SU-DHL-6 (cell line): ENCODE measurements around the gene PLCD1.

ENCODE experiments used
- H2AFZ ChIP-seq: fragments of 200-600 bp; sonication (generic); 2 replicates; pipeline ENCODE4 v1.6.1; 2014; ENCODE audit warnings: low read depth, mild to moderate bottlenecking, moderate library complexity, mixed read lengths, antibody characterized with exemption, low read length; ENCODE audit not compliant: severe bottlenecking
- H3F3A ChIP-seq: fragments of 200-600 bp; shearing (Covaris generic); 2 replicates; pipeline ENCODE4 v1.6.0; 2016; ENCODE audit warnings: antibody characterized with exemption, mild to moderate bottlenecking; ENCODE audit not compliant: insufficient read depth
- H3K27ac ChIP-seq: fragments of 200-600 bp; sonication (generic); 2 replicates; pipeline ENCODE4 v1.5.1; 2016; ENCODE audit warnings: low read depth, mild to moderate bottlenecking, low read length, moderate library complexity, mixed read lengths
- H3K27me3 ChIP-seq: fragments of 200-600 bp; sonication (generic), shearing (Covaris generic); 2 replicates; pipeline ENCODE4 v1.6.0; 2014; ENCODE audit warnings: mild to moderate bottlenecking, low read length
- H3K36me3 ChIP-seq: fragments of 200-600 bp; sonication (generic); 2 replicates; pipeline ENCODE4 v1.6.1; 2014; ENCODE audit warnings: mild to moderate bottlenecking, low read length, mixed read lengths
- H3K4me2 ChIP-seq: fragments of 300-600, 200-600 bp; shearing (Covaris generic), sonication (generic); 2 replicates; pipeline ENCODE4 v1.6.0; 2014; ENCODE audit warnings: low read length, low read depth, mild to moderate bottlenecking; ENCODE audit not compliant: poor library complexity, severe bottlenecking
- H3K4me3 ChIP-seq: fragments of 200-600 bp; sonication (generic); 2 replicates; pipeline ENCODE4 v1.5.1; 2014; ENCODE audit warnings: antibody characterized with exemption, low read length, mild to moderate bottlenecking, mixed read lengths; ENCODE audit not compliant: insufficient read depth, poor library complexity, severe bottlenecking
- H3K79me2 ChIP-seq: fragments of 200-600 bp; sonication (generic); 2 replicates; pipeline ENCODE4 v1.6.1; 2014; ENCODE audit warnings: mild to moderate bottlenecking, low read length, moderate library complexity; ENCODE audit not compliant: insufficient read depth
- H3K9ac ChIP-seq: fragments of 200-600 bp; sonication (generic); 2 replicates; pipeline ENCODE4 v1.7.0; 2014; ENCODE audit warnings: mild to moderate bottlenecking, low read length
- H3K9me2 ChIP-seq: fragments of 200-600 bp; sonication (generic); replicated peaks from 2 replicates; pipeline ENCODE4 v1.6.1; 2014; ENCODE audit warnings: low read length; ENCODE audit not compliant: insufficient read depth
- H3K9me3 ChIP-seq: fragments of 200-600 bp; sonication (generic); 2 replicates; pipeline ENCODE4 v1.6.1; 2014; ENCODE audit warnings: low read length, mixed read lengths; ENCODE audit not compliant: insufficient read depth
- H4K20me1 ChIP-seq: fragments of 200-600 bp; sonication (generic); 2 replicates; pipeline ENCODE4 v1.6.1; 2014; ENCODE audit warnings: low read depth, mild to moderate bottlenecking, antibody characterized with exemption, low read length, moderate library complexity, mixed read lengths
- CTCF ChIP-seq: fragments of 200-600 bp; sonication (generic); IDR thresholded peaks from one replicate; pipeline ENCODE4 v1.5.1; 2017; ENCODE audit warnings: antibody characterized with exemption, mild to moderate bottlenecking, low read length, moderate library complexity; ENCODE audit not compliant: insufficient read depth, poor library complexity, severe bottlenecking
- EZH2phosphoT487 ChIP-seq: fragments of 200-600 bp; sonication (generic), shearing (Covaris generic); conservative IDR thresholded peaks from 2 replicates; pipeline ENCODE4 v1.6.1; 2018; ENCODE audit warnings: mild to moderate bottlenecking, antibody characterized with exemption, low read length, moderate library complexity, mixed read lengths

The PLCD1 gene

GRCh38 chr3:37964716-37965115 lies 64.7 kb downstream of the PLCD1 start:
- no peak overlapping the region for H3K9ac ChIP-seq
- no peaks in the 10 kb centered on the region for H3K79me2 ChIP-seq
- TF ChIP-seq CTCF (no peak), EZH2phosphoT487 (no peak)
- no peak overlapping the region for H2AFZ ChIP-seq
- no peaks in the 10 kb centered on the region for H4K20me1 ChIP-seq
- no peak overlapping the region for H3K4me2 ChIP-seq
- no peaks in the 10 kb centered on the region for H3K9me2 ChIP-seq
- no peaks in the 10 kb centered on the region for H3F3A ChIP-seq
- no peak overlapping the region for H3K27ac ChIP-seq
- no peaks in the 10 kb centered on the region for H3K9me3 ChIP-seq
- H3K4me3 ChIP-seq: no peak overlapping the region
- no peaks in the 10 kb centered on the region for H3K27me3 ChIP-seq
- no peaks in the 10 kb centered on the region for H3K36me3 ChIP-seq

- Histone ChIP-seq H3K27me3 (no peaks in the 10 kb centered on the region), H3K9me3 (no peaks in the 10 kb centered on the region), H4K20me1 (no peaks in the 10 kb centered on the region), H3F3A (no peaks in the 10 kb centered on the region), H3K79me2 (no peaks in the 10 kb centered on the region), H3K9me2 (no peaks in the 10 kb centered on the region), H3K9ac (no peak overlapping the region), H3K27ac (no peak overlapping the region), H3K36me3 (no peaks in the 10 kb centered on the region), H2AFZ (no peak overlapping the region), H3K4me2 (no peak overlapping the region), H3K4me3 (no peak overlapping the region)
- no peak for TF ChIP-seq CTCF
- TF ChIP-seq EZH2phosphoT487: no peak
These were observed 65.3 kb downstream of the PLCD1 start for GRCh38 chr3:37964146-37964545.

GRCh38 chr3:37963635-37964034 lies 65.8 kb downstream of the PLCD1 start:
- TF ChIP-seq CTCF (no peak), EZH2phosphoT487 (no peak)
- H3K9me2 ChIP-seq: no peaks in the 10 kb centered on the region
- no peak overlapping the region for H3K27ac ChIP-seq
- H4K20me1 ChIP-seq: no peaks in the 10 kb centered on the region
- no peaks in the 10 kb centered on the region for H3K36me3 ChIP-seq
- H2AFZ ChIP-seq: no peak overlapping the region
- H3K27me3 ChIP-seq: no peaks in the 10 kb centered on the region
- no peak overlapping the region for H3K4me2 ChIP-seq
- H3K9me3 ChIP-seq: no peaks in the 10 kb centered on the region
- H3K79me2 ChIP-seq: no peaks in the 10 kb centered on the region
- no peak overlapping the region for H3K4me3 ChIP-seq
- no peak overlapping the region for H3K9ac ChIP-seq
- H3F3A ChIP-seq: no peaks in the 10 kb centered on the region

GRCh38 chr3:37963016-37963415 lies 66.4 kb downstream of the PLCD1 start:
- TF ChIP-seq CTCF: no peak

More at GRCh38 chr3:37963016-37963415, 66.4 kb downstream of the PLCD1 start:
- Histone ChIP-seq H2AFZ (no peak overlapping the region), H3K27me3 (no peaks in the 10 kb centered on the region), H3K27ac (no peak overlapping the region), H4K20me1 (no peaks in the 10 kb centered on the region), H3K9me2 (no peaks in the 10 kb centered on the region), H3K4me3 (no peak overlapping the region), H3F3A (no peaks in the 10 kb centered on the region), H3K4me2 (no peak overlapping the region), H3K36me3 (no peaks in the 10 kb centered on the region), H3K79me2 (no peaks in the 10 kb centered on the region), H3K9me3 (no peaks in the 10 kb centered on the region), H3K9ac (no peak overlapping the region)
